DMS53 treated with DMSO at 0.1 percent for 48 hours (cell line): ENCODE measurements around the gene RPS28.

Source experiments
- DNase-seq: peaks from one replicate; lab custom pipeline; 2025; ENCODE audit not compliant: unreplicated experiment; lab: John Stamatoyannopoulos, UW

The RPS28 gene

DNA sequence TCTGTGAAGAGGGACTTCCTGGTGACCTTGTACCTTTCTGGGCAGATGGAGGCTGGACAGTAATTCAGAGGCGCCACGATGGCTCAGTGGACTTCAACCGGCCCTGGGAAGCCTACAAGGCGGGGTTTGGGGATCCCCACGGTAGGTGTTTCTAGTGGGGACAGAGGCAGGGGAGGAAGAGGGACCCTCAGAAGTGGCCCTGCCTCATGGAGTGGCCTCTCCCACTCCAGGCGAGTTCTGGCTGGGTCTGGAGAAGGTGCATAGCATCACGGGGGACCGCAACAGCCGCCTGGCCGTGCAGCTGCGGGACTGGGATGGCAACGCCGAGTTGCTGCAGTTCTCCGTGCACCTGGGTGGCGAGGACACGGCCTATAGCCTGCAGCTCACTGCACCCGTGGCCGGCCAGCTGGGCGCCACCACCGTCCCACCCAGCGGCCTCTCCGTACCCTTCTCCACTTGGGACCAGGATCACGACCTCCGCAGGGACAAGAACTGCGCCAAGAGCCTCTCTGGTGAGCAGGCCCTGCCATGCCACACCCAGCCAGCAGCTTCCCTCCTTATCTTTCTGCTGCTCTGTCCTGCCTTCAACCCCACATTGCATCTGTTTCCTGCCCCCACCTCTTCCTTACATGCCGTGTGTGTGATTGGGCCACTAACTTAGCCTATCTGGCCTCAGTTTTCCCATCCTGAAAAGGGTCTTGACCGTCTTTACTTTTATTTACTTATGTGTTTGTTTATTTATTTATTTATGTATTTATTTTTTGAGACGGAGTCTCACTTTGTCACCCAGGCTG is 49.9 kb downstream of the RPS28 start:
- no peak for DNase-seq
